ENCODE measurements around the gene BMP7.

DNA sequence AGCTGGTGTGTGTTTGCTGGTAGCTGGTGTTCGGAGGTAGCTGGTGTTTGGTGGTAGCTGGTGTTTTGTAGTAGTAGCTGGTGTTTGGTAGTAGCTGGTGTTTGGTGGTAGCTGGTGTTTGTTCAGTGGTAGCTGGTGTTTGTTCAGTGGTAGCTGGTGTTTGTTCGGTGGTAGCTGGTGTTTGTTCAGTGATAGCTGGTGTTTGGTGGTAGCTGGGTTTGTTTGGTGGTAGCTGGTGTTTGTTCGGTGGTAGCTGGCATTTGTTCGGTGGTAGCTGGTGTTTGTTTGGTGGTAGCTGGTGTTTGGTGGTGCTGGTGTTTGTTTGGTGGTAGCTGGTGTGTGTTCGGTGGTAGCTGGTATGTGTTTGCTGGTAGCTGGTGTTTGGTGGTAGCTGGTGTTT lies 48.0 kb downstream of the BMP7 start:
- TF ChIP-seq, protein P1, sequence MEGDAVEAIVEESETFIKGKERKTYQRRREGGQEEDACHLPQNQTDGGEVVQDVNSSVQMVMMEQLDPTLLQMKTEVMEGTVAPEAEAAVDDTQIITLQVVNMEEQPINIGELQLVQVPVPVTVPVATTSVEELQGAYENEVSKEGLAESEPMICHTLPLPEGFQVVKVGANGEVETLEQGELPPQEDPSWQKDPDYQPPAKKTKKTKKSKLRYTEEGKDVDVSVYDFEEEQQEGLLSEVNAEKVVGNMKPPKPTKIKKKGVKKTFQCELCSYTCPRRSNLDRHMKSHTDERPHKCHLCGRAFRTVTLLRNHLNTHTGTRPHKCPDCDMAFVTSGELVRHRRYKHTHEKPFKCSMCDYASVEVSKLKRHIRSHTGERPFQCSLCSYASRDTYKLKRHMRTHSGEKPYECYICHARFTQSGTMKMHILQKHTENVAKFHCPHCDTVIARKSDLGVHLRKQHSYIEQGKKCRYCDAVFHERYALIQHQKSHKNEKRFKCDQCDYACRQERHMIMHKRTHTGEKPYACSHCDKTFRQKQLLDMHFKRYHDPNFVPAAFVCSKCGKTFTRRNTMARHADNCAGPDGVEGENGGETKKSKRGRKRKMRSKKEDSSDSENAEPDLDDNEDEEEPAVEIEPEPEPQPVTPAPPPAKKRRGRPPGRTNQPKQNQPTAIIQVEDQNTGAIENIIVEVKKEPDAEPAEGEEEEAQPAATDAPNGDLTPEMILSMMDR (conservative IDR thresholded peaks at IDR 0.05; ENCODE audit: low read depth in 2 of 2), result no peak
- no peak for TF ChIP-seq POLR2AphosphoS5 (IDR thresholded peaks at IDR 0.05; ENCODE audit: low read depth)
- no peak for TF ChIP-seq EZH2 (IDR thresholded peaks at IDR 0.05; ENCODE audit: low read depth, unreplicated experiment)
- no peak for TF ChIP-seq CREB1 (CRISPR knock-in tag; IDR thresholded peaks at IDR 0.05; ENCODE audit: low read depth)
- TF ChIP-seq JUNB (IDR thresholded peaks at IDR 0.05; ENCODE audit: unreplicated experiment), result no peak
- no peak for TF ChIP-seq EZH2phosphoT487 (IDR thresholded peaks at IDR 0.05; ENCODE audit: unreplicated experiment)
- TF ChIP-seq, protein P2, sequence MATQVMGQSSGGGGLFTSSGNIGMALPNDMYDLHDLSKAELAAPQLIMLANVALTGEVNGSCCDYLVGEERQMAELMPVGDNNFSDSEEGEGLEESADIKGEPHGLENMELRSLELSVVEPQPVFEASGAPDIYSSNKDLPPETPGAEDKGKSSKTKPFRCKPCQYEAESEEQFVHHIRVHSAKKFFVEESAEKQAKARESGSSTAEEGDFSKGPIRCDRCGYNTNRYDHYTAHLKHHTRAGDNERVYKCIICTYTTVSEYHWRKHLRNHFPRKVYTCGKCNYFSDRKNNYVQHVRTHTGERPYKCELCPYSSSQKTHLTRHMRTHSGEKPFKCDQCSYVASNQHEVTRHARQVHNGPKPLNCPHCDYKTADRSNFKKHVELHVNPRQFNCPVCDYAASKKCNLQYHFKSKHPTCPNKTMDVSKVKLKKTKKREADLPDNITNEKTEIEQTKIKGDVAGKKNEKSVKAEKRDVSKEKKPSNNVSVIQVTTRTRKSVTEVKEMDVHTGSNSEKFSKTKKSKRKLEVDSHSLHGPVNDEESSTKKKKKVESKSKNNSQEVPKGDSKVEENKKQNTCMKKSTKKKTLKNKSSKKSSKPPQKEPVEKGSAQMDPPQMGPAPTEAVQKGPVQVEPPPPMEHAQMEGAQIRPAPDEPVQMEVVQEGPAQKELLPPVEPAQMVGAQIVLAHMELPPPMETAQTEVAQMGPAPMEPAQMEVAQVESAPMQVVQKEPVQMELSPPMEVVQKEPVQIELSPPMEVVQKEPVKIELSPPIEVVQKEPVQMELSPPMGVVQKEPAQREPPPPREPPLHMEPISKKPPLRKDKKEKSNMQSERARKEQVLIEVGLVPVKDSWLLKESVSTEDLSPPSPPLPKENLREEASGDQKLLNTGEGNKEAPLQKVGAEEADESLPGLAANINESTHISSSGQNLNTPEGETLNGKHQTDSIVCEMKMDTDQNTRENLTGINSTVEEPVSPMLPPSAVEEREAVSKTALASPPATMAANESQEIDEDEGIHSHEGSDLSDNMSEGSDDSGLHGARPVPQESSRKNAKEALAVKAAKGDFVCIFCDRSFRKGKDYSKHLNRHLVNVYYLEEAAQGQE (IDR thresholded peaks at IDR 0.05; ENCODE audit: unreplicated experiment), result no peak

Measured in GM23338 (cell line).